ENCODE results near the gene POLG2. TPM values are rescaled to one million over a fixed set of nuclear protein-coding genes. Genes with fewer than 3 reads are reported as not detected.
"Not testable (repeated sequence)": the region's sequence is repeated elsewhere in the genome, so short reads cannot be mapped to it uniquely, and the experiment has no call there.

Gene POLG2
- total RNA-seq, 2 experiments from 2014 or later = 22.9 to 51.1 TPM

GRCh38 chr17:64460955-64461354 is 35.9 kb downstream of the POLG2 start:
- H3K79me2 ChIP-seq (ENCODE audit: insufficient read depth, low read depth, low read length) = no peaks in the 10 kb centered on the region; the same call in 1 of the 2 replicates
- H3K27ac ChIP-seq (ENCODE audit: low read depth, low read length, poor library complexity, severe bottlenecking) = no peak overlapping the region
- H3K9me2 ChIP-seq (ENCODE audit: insufficient read depth, low read length) = no peaks in the 10 kb centered on the region
- H3K4me1 ChIP-seq (ENCODE audit: insufficient read depth, low read length, poor library complexity, severe bottlenecking) = peaks cover 21% of the 10 kb centered on the region
- H3K9me3 ChIP-seq (ENCODE audit: low read length) = peaks cover 13% of the 10 kb centered on the region; the same call in 1 of the 2 replicates
- no TSS peak for BruUV-seq (replicated peaks)
- no peaks in the 10 kb centered on the region for H4K20me1 ChIP-seq (ENCODE audit: insufficient read depth, low read length)
- ChIA-PET POLR2A (no interaction called here), CTCF (ENCODE audit: unreplicated experiment) (no interaction called here)
- no peak overlapping the region for H3K4me2 ChIP-seq (ENCODE audit: low read length)
- TF ChIP-seq, protein P1, sequence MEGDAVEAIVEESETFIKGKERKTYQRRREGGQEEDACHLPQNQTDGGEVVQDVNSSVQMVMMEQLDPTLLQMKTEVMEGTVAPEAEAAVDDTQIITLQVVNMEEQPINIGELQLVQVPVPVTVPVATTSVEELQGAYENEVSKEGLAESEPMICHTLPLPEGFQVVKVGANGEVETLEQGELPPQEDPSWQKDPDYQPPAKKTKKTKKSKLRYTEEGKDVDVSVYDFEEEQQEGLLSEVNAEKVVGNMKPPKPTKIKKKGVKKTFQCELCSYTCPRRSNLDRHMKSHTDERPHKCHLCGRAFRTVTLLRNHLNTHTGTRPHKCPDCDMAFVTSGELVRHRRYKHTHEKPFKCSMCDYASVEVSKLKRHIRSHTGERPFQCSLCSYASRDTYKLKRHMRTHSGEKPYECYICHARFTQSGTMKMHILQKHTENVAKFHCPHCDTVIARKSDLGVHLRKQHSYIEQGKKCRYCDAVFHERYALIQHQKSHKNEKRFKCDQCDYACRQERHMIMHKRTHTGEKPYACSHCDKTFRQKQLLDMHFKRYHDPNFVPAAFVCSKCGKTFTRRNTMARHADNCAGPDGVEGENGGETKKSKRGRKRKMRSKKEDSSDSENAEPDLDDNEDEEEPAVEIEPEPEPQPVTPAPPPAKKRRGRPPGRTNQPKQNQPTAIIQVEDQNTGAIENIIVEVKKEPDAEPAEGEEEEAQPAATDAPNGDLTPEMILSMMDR (conservative IDR thresholded peaks at IDR 0.05; ENCODE audit: low read length) = no peak
- TF ChIP-seq EZH2phosphoT487 (IDR thresholded peaks at IDR 0.05; ENCODE audit: borderline replicate concordance, low read depth, low read length) = no peak
- H3K36me3 ChIP-seq (ENCODE audit: insufficient read depth, low read length) = peaks cover 79% of the 10 kb centered on the region
- no peak for DNase-seq (ENCODE audit: low spot score)
- intact Hi-C loops (cut with micrococcal nuclease; ENCODE audit: unreplicated experiment) = no loop called here
- H2AFZ ChIP-seq (ENCODE audit: low read length) = no peak overlapping the region
- no peak overlapping the region for H3K4me3 ChIP-seq (ENCODE audit: low read depth, low read length, poor library complexity, severe bottlenecking)

- H3K9me2 ChIP-seq (ENCODE audit: insufficient read depth, low read length); H3K79me2 ChIP-seq (ENCODE audit: insufficient read depth, low read depth, low read length); DNase-seq (ENCODE audit: low spot score); H3K27ac ChIP-seq (ENCODE audit: low read depth, low read length, poor library complexity, severe bottlenecking); H4K20me1 ChIP-seq (ENCODE audit: insufficient read depth, low read length); H3K4me3 ChIP-seq (ENCODE audit: low read depth, low read length, poor library complexity, severe bottlenecking); POLR2A ChIA-PET; BruUV-seq (replicated peaks); intact Hi-C loops (cut with micrococcal nuclease; ENCODE audit: unreplicated experiment); H3K4me2 ChIP-seq (ENCODE audit: low read length); CTCF ChIA-PET (ENCODE audit: unreplicated experiment); H2AFZ ChIP-seq (ENCODE audit: low read length): not testable (repeated sequence)
- H3K9me3 ChIP-seq (ENCODE audit: low read length) = peaks cover 13% of the 10 kb centered on the region; the same call in 1 of the 2 replicates
- H3K36me3 ChIP-seq (ENCODE audit: insufficient read depth, low read length) = peaks cover 78% of the 10 kb centered on the region
- H3K4me1 ChIP-seq (ENCODE audit: insufficient read depth, low read length, poor library complexity, severe bottlenecking) = peaks cover 33% of the 10 kb centered on the region
These were observed 37.0 kb downstream of the POLG2 start for GRCh38 chr17:64459818-64460217.

DNA sequence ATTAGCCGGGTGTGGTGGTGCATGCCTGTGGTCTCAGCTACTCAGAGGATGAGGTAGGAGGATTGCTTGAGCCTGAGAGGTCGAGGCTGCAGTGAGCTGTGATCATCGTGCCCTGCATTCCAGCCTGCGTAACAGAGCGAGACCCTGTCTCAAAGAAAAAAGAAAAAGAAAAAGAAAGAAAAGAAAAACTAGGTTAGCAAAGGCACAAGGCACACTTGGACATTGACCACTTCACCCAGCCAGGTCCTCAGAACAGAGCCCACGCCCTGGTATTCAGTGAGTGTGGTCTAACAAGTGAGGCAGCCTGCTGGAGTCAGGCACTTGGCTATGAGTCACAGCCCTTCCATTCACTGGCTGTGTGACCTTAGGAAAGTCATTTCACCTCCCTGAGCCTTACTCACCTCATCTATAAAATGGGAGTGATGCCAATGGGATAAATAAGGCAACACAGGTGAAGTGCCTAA is 37.5 kb downstream of the POLG2 start:
- BruUV-seq (replicated peaks) = no TSS peak
- POLR2A ChIA-PET = no interaction called here
- H3K9me3 ChIP-seq (ENCODE audit: low read length) = peaks cover 13% of the 10 kb centered on the region; the same call in 1 of the 2 replicates
- H4K20me1 ChIP-seq (ENCODE audit: insufficient read depth, low read length) = no peaks in the 10 kb centered on the region
- DNase-seq (ENCODE audit: low spot score) = no peak
- CTCF ChIA-PET (ENCODE audit: unreplicated experiment) = no interaction called here
- TF ChIP-seq, protein P1 (conservative IDR thresholded peaks at IDR 0.05; ENCODE audit: low read length) = no peak
- TF ChIP-seq EZH2phosphoT487 (IDR thresholded peaks at IDR 0.05; ENCODE audit: borderline replicate concordance, low read depth, low read length) = no peak
- H3K79me2 ChIP-seq (ENCODE audit: insufficient read depth, low read depth, low read length) = no peaks in the 10 kb centered on the region; the same call in 1 of the 2 replicates
- no peak overlapping the region for H2AFZ ChIP-seq (ENCODE audit: low read length)
- H3K36me3 ChIP-seq (ENCODE audit: insufficient read depth, low read length) = peaks cover 79% of the 10 kb centered on the region
- no peak overlapping the region for H3K4me3 ChIP-seq (ENCODE audit: low read depth, low read length, poor library complexity, severe bottlenecking)
- H3K4me2 ChIP-seq (ENCODE audit: low read length) = no peak overlapping the region
- intact Hi-C loops (cut with micrococcal nuclease; ENCODE audit: unreplicated experiment) = no loop called here
- H3K4me1 ChIP-seq (ENCODE audit: insufficient read depth, low read length, poor library complexity, severe bottlenecking) = peaks cover 38% of the 10 kb centered on the region
- no peak overlapping the region for H3K27ac ChIP-seq (ENCODE audit: low read depth, low read length, poor library complexity, severe bottlenecking)
- H3K9me2 ChIP-seq (ENCODE audit: insufficient read depth, low read length) = no peaks in the 10 kb centered on the region

All from OCI-LY7 (cell line).